PFSK-1 (cell line): ENCODE measurements around the gene OR4N5.

Experiments
- POLR2AphosphoS5 ChIP-seq: IDR thresholded peaks from 2 replicates; pipeline ENCODE4 v1.6.1; 2012; ENCODE audit warnings: low read depth, mild to moderate bottlenecking, control low read depth, low read length, moderate library complexity
- SIN3A ChIP-seq: IDR thresholded peaks from 2 replicates; pipeline ENCODE4 v1.6.1; 2012; ENCODE audit warnings: mild to moderate bottlenecking, low read length, moderate library complexity, borderline replicate concordance; ENCODE audit not compliant: insufficient read depth
- TAF1 ChIP-seq: IDR thresholded peaks from 2 replicates; pipeline ENCODE4 v1.6.1; 2012; ENCODE audit warnings: low read length, control low read depth, borderline replicate concordance; ENCODE audit not compliant: insufficient read depth
- TF ChIP-seq, protein P1 (sequence below), 2 experiments: IDR thresholded peaks; 2 replicates each; pipeline versions ENCODE4 v1.6.1 to v1.8.0; 2011 to 2012; ENCODE audit warnings: low read depth in 2 of 2, low read length in 2 of 2, control low read depth in 1 of 2, inconsistent platforms in 1 of 2, mild to moderate bottlenecking in 1 of 2, moderate library complexity in 1 of 2; ENCODE audit not compliant: insufficient read depth in 1 of 2

DNA sequence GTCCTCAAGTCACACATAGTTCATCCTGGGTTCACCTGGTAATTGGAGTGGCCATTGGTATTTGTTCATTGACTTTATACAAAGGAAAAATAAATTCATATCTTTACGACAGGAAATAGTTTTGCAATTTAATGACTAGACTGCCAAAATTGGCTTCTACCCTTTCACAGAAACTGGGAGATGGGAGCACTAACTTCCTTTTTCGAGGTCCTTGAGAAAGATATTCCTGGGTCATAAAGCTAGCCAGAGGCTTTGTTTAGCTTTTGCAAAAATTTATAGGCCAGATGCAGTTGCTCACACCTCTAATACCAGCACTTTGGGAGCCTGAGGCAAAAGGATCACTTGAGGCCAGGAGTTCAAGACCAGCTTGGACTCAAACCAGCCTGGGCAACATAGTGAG, 41.9 kb downstream of the OR4N5 start:
- TF ChIP-seq, protein P1, sequence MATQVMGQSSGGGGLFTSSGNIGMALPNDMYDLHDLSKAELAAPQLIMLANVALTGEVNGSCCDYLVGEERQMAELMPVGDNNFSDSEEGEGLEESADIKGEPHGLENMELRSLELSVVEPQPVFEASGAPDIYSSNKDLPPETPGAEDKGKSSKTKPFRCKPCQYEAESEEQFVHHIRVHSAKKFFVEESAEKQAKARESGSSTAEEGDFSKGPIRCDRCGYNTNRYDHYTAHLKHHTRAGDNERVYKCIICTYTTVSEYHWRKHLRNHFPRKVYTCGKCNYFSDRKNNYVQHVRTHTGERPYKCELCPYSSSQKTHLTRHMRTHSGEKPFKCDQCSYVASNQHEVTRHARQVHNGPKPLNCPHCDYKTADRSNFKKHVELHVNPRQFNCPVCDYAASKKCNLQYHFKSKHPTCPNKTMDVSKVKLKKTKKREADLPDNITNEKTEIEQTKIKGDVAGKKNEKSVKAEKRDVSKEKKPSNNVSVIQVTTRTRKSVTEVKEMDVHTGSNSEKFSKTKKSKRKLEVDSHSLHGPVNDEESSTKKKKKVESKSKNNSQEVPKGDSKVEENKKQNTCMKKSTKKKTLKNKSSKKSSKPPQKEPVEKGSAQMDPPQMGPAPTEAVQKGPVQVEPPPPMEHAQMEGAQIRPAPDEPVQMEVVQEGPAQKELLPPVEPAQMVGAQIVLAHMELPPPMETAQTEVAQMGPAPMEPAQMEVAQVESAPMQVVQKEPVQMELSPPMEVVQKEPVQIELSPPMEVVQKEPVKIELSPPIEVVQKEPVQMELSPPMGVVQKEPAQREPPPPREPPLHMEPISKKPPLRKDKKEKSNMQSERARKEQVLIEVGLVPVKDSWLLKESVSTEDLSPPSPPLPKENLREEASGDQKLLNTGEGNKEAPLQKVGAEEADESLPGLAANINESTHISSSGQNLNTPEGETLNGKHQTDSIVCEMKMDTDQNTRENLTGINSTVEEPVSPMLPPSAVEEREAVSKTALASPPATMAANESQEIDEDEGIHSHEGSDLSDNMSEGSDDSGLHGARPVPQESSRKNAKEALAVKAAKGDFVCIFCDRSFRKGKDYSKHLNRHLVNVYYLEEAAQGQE (IDR thresholded peaks at IDR 0.05; ENCODE audit: insufficient read depth in 1 of 2, low read depth in 2 of 2, low read length in 2 of 2): no peak
- TF ChIP-seq POLR2AphosphoS5 (no peak), TAF1 (no peak), SIN3A (no peak)
